DND-41 (cell line): Measurements from ENCODE around the gene ARMH3.

ENCODE experiments used
- ATAC-seq: fragments of 200-7000 bp; cut with Tn5 transposase; 3 replicates; pipeline ENCODE4 v1.9.1; 2021; ENCODE audit warnings: low read depth; ENCODE audit not compliant: insufficient read depth
- DNase-seq: peaks from one replicate; pipeline ENCODE4 v3.0.0-alpha.2; 2020
- H2AFZ ChIP-seq: 2 replicates; pipeline ENCODE4 v1.6.0; 2012; ENCODE audit warnings: low read depth, low read length
- H3K27ac ChIP-seq: 2 replicates; pipeline ENCODE4 v1.5.1; 2012; ENCODE audit warnings: low read length, inconsistent platforms
- H3K27me3 ChIP-seq: fragments of 200-600 bp; sonication (generic); 2 replicates; pipeline ENCODE4 v1.6.0; 2012; ENCODE audit warnings: low read length, mild to moderate bottlenecking, inconsistent platforms; ENCODE audit not compliant: insufficient read depth, poor library complexity
- H3K36me3 ChIP-seq: 2 replicates; pipeline ENCODE4 v1.5.1; 2012; ENCODE audit warnings: low read length, inconsistent platforms; ENCODE audit not compliant: insufficient read depth
- H3K4me1 ChIP-seq: 2 replicates; pipeline ENCODE4 v1.5.1; 2012; ENCODE audit warnings: mild to moderate bottlenecking, low read length; ENCODE audit not compliant: insufficient read depth
- H3K4me2 ChIP-seq: 2 replicates; pipeline ENCODE4 v1.6.0; 2012; ENCODE audit warnings: mild to moderate bottlenecking, moderate library complexity, low read length, inconsistent platforms; ENCODE audit not compliant: insufficient read depth
- H3K4me3 ChIP-seq, 2 experiments: fragments of 200-600 bp in 1 of 2; shearing (Covaris generic) in 1 of 2; 2 replicates each; pipeline ENCODE4 v1.5.1; 2012 to 2016; ENCODE audit warnings: inconsistent platforms in 2 of 2, low read length in 2 of 2, mild to moderate bottlenecking in 2 of 2, low read depth in 1 of 2, moderate library complexity in 1 of 2
- H3K79me2 ChIP-seq: 2 replicates; pipeline ENCODE4 v1.6.0; 2012; ENCODE audit warnings: low read length, inconsistent platforms; ENCODE audit not compliant: insufficient read depth
- H3K9ac ChIP-seq: 2 replicates; pipeline ENCODE4 v1.6.0; 2012; ENCODE audit warnings: low read depth, mild to moderate bottlenecking, inconsistent platforms, low read length, moderate library complexity
- H3K9me3 ChIP-seq: 2 replicates; pipeline ENCODE4 v1.5.1; 2012; ENCODE audit warnings: low read length, moderate library complexity, mild to moderate bottlenecking, inconsistent platforms; ENCODE audit not compliant: insufficient read depth, severe bottlenecking
- H4K20me1 ChIP-seq: 2 replicates; pipeline ENCODE4 v1.6.0; 2012; ENCODE audit warnings: low read length; ENCODE audit not compliant: insufficient read depth
- CTCF ChIP-seq: IDR thresholded peaks from 2 replicates; pipeline ENCODE4 v1.5.1; 2012; ENCODE audit warnings: borderline replicate concordance, low read length, moderate library complexity, mild to moderate bottlenecking; ENCODE audit not compliant: poor library complexity, severe bottlenecking; ENCODE audit errors: extremely low read depth
- EZH2 ChIP-seq: IDR thresholded peaks from 3 replicates; pipeline ENCODE4 v1.6.1; 2012; ENCODE audit warnings: borderline replicate concordance, low read depth, mild to moderate bottlenecking, moderate library complexity, low read length, inconsistent platforms; ENCODE audit not compliant: severe bottlenecking

Gene ARMH3

GRCh38 chr10:101851411-101852116, 204.4 kb downstream of the ARMH3 start:
- DNase-seq (no peak), ATAC-seq (no peak)
- no peaks in the 10 kb centered on the region for H3K9me3 ChIP-seq
- H3K4me2 ChIP-seq = no peak overlapping the region
- peaks cover 14% of the 10 kb centered on the region; the same call in 1 of the 2 replicates for H4K20me1 ChIP-seq
- H3K27me3 ChIP-seq = no peaks in the 10 kb centered on the region
- TF ChIP-seq CTCF (no peak), EZH2 (no peak)
- H3K27ac ChIP-seq = no peak overlapping the region
- no peak overlapping the region for H3K9ac ChIP-seq
- no peak overlapping the region for H3K4me3 ChIP-seq
- H3K79me2 ChIP-seq = no peaks in the 10 kb centered on the region; the same call in 1 of the 2 replicates
- peaks cover 12% of the 10 kb centered on the region for H3K36me3 ChIP-seq
- no peak overlapping the region for H2AFZ ChIP-seq
- H3K4me1 ChIP-seq = no peaks in the 10 kb centered on the region

GRCh38 chr10:101850749-101851148, 205.2 kb downstream of the ARMH3 start:
- peaks cover 14% of the 10 kb centered on the region; the same call in 1 of the 2 replicates for H4K20me1 ChIP-seq

GRCh38 chr10:101848894-101849351, 207.1 kb downstream of the ARMH3 start:
- no peak for TF ChIP-seq CTCF
- no peak for TF ChIP-seq EZH2
- Histone ChIP-seq H3K27ac (peak overlapping the region; percentile 26; the same call in 1 of the 2 replicates), H2AFZ (no peak overlapping the region), H3K36me3 (peaks cover 12% of the 10 kb centered on the region), H3K9me3 (no peaks in the 10 kb centered on the region), H3K4me2 (no peak overlapping the region), H3K27me3 (no peaks in the 10 kb centered on the region), H4K20me1 (peaks cover 14% of the 10 kb centered on the region; the same call in 1 of the 2 replicates), H3K4me1 (peaks cover 7% of the 10 kb centered on the region), H3K4me3 (no peak overlapping the region), H3K9ac (no peak overlapping the region), H3K79me2 (no peaks in the 10 kb centered on the region)
- DNase-seq = no peak
- no peak for ATAC-seq

More at GRCh38 chr10:101850749-101851148, 205.2 kb downstream of the ARMH3 start:
- no peak overlapping the region for H3K4me2 ChIP-seq
- ATAC-seq (no peak), DNase-seq (no peak)
- no peaks in the 10 kb centered on the region for H3K27me3 ChIP-seq
- no peaks in the 10 kb centered on the region for H3K4me1 ChIP-seq
- H3K36me3 ChIP-seq = peaks cover 12% of the 10 kb centered on the region
- no peak overlapping the region for H3K4me3 ChIP-seq
- H3K79me2 ChIP-seq = no peaks in the 10 kb centered on the region
- no peak overlapping the region for H2AFZ ChIP-seq
- no peak for TF ChIP-seq CTCF
- TF ChIP-seq EZH2 = no peak
- H3K9ac ChIP-seq = no peak overlapping the region
- no peak overlapping the region for H3K27ac ChIP-seq
- no peaks in the 10 kb centered on the region for H3K9me3 ChIP-seq
